ENCODE results near the gene GOLGA1.
"Not testable (repeated sequence)": the region's sequence is repeated elsewhere in the genome, so short reads cannot be mapped to it uniquely, and the experiment has no call there.

GOLGA1 gene

GRCh38 chr9:124841075-124841821, 99.6 kb downstream of the GOLGA1 start:
- DNase-seq (no peak), ATAC-seq (no peak)
- no peaks in the 10 kb centered on the region for H3K9me3 Mint-ChIP-seq
- H3K27me3 Mint-ChIP-seq: peaks cover 52% of the 10 kb centered on the region
- no peak overlapping the region for H3K4me3 Mint-ChIP-seq
- H3K4me1 Mint-ChIP-seq: no peaks in the 10 kb centered on the region
- H3K27ac Mint-ChIP-seq: no peak overlapping the region

- H3K4me3 Mint-ChIP-seq: no peak overlapping the region
- no peaks in the 10 kb centered on the region for H3K4me1 Mint-ChIP-seq
- ATAC-seq (no peak), DNase-seq (no peak)
- no peak overlapping the region for H3K27ac Mint-ChIP-seq
- H3K9me3 Mint-ChIP-seq: no peaks in the 10 kb centered on the region
- peaks cover 43% of the 10 kb centered on the region for H3K27me3 Mint-ChIP-seq
Observed at GRCh38 chr9:124840300-124840833, 100.5 kb downstream of the GOLGA1 start.

GRCh38 chr9:124839612-124840299, 101.1 kb downstream of the GOLGA1 start:
- H3K4me3 Mint-ChIP-seq: peak overlapping the region in 1 of 2 donors; percentile 18
- H3K27ac Mint-ChIP-seq: peak overlapping the region in 1 of 2 donors; percentile 19
- peaks cover 44% of the 10 kb centered on the region for H3K27me3 Mint-ChIP-seq
- H3K9me3 Mint-ChIP-seq: no peaks in the 10 kb centered on the region
- DNase-seq (no peak), ATAC-seq (no peak)
- H3K4me1 Mint-ChIP-seq: no peaks in the 10 kb centered on the region

GRCh38 chr9:124838567-124839275, 102.2 kb downstream of the GOLGA1 start:
- Mint-ChIP-seq H3K4me3 (peak overlapping the region in 1 of 2 donors; percentile 35), H3K27me3 (peaks cover 51% of the 10 kb centered on the region)
- not testable (repeated sequence) for H3K4me1 Mint-ChIP-seq, H3K27ac Mint-ChIP-seq, ATAC-seq, DNase-seq, H3K9me3 Mint-ChIP-seq

- H3K4me3 Mint-ChIP-seq, H3K9me3 Mint-ChIP-seq, H3K4me1 Mint-ChIP-seq, ATAC-seq, DNase-seq, H3K27ac Mint-ChIP-seq: not testable (repeated sequence)
- peaks cover 51% of the 10 kb centered on the region for H3K27me3 Mint-ChIP-seq
Observed at GRCh38 chr9:124838132-124838531, 102.8 kb downstream of the GOLGA1 start.

- DNase-seq: no peak
- H3K4me1 Mint-ChIP-seq: no peaks in the 10 kb centered on the region
- H3K27ac Mint-ChIP-seq: no peak overlapping the region
- no peaks in the 10 kb centered on the region for H3K9me3 Mint-ChIP-seq
- H3K4me3 Mint-ChIP-seq: no peak overlapping the region
- H3K27me3 Mint-ChIP-seq: peaks cover 52% of the 10 kb centered on the region
- ATAC-seq: no peak
Observed at GRCh38 chr9:124835026-124835557, 105.8 kb downstream of the GOLGA1 start.

GRCh38 chr9:124834591-124834990, 106.3 kb downstream of the GOLGA1 start:
- Mint-ChIP-seq H3K27ac (peak overlapping the region in 1 of 2 donors; percentile 10), H3K4me1 (no peaks in the 10 kb centered on the region)
- DNase-seq: no peak

GRCh38 chr9:124831642-124832364, 109.1 kb downstream of the GOLGA1 start:
- Mint-ChIP-seq H3K27ac (no peak overlapping the region), H3K27me3 (peaks cover 21% of the 10 kb centered on the region), H3K4me1 (no peaks in the 10 kb centered on the region), H3K9me3 (no peaks in the 10 kb centered on the region), H3K4me3 (no peak overlapping the region)
- ATAC-seq: no peak
- no peak for DNase-seq

More at GRCh38 chr9:124834591-124834990, 106.3 kb downstream of the GOLGA1 start:
- Mint-ChIP-seq H3K9me3 (no peaks in the 10 kb centered on the region), H3K27me3 (peaks cover 47% of the 10 kb centered on the region), H3K4me3 (no peak overlapping the region)
- ATAC-seq: no peak

GRCh38 chr9:124830593-124830992, 110.3 kb downstream of the GOLGA1 start:
- H3K27me3 Mint-ChIP-seq: peaks cover 20% of the 10 kb centered on the region
- H3K27ac Mint-ChIP-seq: peak overlapping the region in 1 of 2 donors; percentile 12
- no peaks in the 10 kb centered on the region for H3K4me1 Mint-ChIP-seq
- H3K9me3 Mint-ChIP-seq: peaks cover 0 to 5% of the 10 kb centered on the region in 2 donors
- ATAC-seq (no peak), DNase-seq (no peak)
- H3K4me3 Mint-ChIP-seq: no peak overlapping the region

- H3K4me3 Mint-ChIP-seq: no peak overlapping the region
Observed at GRCh38 chr9:124829334-124829669, 111.6 kb downstream of the GOLGA1 start.

GRCh38 chr9:124828489-124829333, 112.2 kb downstream of the GOLGA1 start:
- Mint-ChIP-seq H3K27ac (no peak overlapping the region), H3K27me3 (peaks cover 12% of the 10 kb centered on the region), H3K4me1 (no peaks in the 10 kb centered on the region), H3K4me3 (no peak overlapping the region), H3K9me3 (peaks cover 0 to 5% of the 10 kb centered on the region in 2 donors)
- no peak for DNase-seq
- ATAC-seq: no peak

More at GRCh38 chr9:124829334-124829669, 111.6 kb downstream of the GOLGA1 start:
- peaks cover 15% of the 10 kb centered on the region for H3K27me3 Mint-ChIP-seq
- peaks cover 0 to 5% of the 10 kb centered on the region in 2 donors for H3K9me3 Mint-ChIP-seq
- ATAC-seq (no peak), DNase-seq (no peak)
- H3K27ac Mint-ChIP-seq: no peak overlapping the region
- H3K4me1 Mint-ChIP-seq: no peaks in the 10 kb centered on the region

Data from stimulated activated naive CD8-positive, alpha-beta T cell treated with anti-CD3 and anti-CD28 coated beads, Interleukin-15, amount 100 ng/mL, for 72 hours (primary cell).